HG02642 (cell line): ENCODE data around the gene ACACA.
"Not testable (repeated sequence)": the region's sequence is repeated elsewhere in the genome, so short reads cannot be mapped to it uniquely, and the experiment has no call there.

Source experiments
- ATAC-seq: cut with Tn5 transposase; IDR thresholded peaks from one replicate; pipeline ENCODE4 v1.9.1; 2021; ENCODE audit warnings: mild to moderate bottlenecking; ENCODE audit not compliant: unreplicated experiment, poor library complexity

The ACACA gene

DNA sequence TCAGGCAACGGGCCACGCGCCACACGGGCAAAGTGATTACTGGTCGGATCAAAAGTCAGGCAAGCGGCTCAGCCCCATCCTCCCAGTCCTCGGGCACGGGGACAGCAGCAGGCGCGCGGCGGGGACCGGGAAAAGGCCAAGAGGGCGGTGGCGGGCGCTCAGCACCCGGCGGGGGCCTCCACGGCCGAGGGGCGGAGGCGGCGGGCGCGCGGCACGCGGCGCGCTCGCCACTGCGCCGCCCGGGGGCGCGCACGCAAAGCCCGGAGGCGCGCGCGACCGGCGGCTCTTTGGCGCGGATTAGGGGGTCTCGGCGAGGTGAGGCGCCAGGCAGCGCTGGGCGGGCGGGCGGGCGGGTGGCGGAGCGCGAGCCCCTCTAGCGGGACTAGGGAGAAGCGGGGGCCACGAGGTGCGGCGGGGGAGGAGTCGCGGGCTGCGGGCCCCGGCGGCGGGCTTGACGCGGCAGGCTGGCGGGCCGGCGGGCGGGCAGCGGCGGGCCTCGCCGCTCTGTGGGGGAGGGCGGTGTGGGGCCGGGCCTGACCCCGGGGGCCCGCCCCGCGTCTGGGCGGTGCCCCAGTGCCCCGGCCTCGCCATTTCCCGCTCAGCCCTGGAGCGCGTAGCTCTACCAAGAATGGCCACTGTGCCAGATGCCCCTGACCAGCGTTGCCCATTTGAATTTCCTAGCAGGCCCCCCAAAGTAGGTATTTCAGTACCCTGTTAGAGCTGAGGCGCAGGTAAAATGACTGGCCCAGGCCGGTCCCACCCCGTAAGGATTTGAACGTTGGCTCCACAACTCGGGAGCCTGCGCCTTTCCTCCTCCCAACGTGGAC lies at the start of gene ACACA, which contains the start of gene TADA2A:
Gene ACACA, minus strand, starts transcription at position 202 of the 827 bp plus-strand sequence. CDS start 537 bp downstream, outside the sequence.
Gene TADA2A, plus strand, starts transcription at position 252 of the 827 bp plus-strand sequence. CDS start 4,480 bp downstream, outside the sequence.
- ATAC-seq = peak; percentile 87

DNA sequence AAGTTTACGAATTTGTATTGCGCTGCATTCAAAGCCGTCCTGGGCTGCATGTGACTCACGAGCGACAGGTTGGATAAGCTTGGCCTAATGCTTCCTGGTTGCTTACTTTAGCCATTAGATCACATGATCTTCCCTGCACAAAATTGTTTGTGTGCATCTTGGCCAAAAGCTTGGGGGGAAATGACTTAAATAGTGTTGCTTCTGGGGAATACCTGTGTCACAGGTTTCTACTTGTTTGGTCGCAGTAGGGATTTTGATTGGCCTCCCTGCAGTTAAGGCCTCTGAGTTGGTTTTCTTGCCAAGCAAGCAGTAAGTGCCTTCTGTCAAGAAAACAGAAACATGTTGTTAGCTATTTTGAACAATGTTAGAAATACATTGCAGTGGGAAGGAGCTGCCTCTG lies 43.5 kb upstream of the ACACA start:
- no peak for ATAC-seq

DNA sequence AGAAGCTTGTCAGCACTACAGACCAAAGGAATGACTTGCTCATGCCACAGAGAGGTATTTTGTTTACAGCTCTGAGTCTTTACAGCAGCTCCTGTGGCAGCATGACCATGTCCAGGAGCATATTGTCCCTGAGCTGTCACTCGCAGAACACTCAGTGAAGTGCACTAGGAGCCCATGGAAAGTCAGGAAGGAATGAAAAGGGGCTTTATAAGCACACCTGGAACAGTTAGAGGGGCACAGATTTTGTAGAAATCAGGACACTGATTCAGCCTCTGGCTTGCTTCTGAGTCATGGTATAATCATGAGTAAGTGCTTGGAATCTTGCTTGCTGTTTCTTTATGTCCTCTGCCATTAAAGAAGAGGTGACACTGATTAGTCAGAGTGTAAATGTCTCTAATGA lies 41.0 kb upstream of the ACACA start:
- ATAC-seq = no peak

DNA sequence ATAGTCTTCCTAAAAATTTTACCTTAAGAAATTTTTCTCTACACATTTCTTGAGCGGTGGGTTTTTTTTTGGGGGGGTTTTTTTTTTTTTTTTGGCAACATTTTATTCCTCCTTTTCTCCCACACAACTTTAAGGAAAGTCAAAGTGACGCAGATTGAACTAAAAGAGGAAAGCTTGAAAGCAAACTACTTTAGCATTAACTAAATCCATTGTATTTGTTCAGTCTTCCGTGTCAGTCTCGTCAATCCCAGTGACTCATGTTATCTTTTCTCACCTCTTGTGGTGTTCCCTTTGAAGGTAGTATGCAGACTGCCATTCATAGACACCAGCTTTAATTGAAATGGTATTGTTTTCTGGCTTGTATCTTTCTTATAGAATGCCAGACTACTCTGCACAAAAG lies 39.4 kb upstream of the ACACA start:
- ATAC-seq = no peak

DNA sequence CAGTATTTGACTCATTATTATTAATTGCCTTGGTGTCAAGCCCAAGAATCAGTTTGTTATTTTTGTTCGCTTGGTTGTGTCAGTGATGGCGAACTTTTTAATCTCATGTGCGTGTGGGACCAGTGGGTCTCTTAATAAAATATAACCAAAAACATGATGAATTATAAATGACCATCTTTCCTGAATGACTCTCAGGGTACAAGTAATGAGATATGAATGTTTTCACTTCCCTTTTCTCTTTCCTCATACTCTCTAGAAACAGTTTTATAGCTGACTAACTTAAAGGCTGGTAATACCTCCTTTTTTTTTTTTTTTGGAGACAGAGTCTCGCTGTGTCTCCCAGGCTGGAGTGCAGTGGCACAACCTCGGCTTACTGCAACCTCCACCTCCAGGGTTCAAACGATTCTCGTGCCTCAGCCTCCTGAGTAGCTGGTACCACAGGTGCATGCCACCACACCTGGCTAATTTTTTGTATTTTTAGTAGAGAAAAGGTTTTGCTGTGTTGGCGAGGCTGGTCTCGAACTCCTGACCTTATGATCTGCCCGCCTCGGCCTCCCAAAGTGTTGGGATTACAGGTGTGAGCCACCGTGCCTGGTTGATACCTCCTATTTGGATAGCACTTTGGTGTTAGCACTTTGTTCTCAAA lies 34.9 kb upstream of the ACACA start:
- not testable (repeated sequence) for ATAC-seq

DNA sequence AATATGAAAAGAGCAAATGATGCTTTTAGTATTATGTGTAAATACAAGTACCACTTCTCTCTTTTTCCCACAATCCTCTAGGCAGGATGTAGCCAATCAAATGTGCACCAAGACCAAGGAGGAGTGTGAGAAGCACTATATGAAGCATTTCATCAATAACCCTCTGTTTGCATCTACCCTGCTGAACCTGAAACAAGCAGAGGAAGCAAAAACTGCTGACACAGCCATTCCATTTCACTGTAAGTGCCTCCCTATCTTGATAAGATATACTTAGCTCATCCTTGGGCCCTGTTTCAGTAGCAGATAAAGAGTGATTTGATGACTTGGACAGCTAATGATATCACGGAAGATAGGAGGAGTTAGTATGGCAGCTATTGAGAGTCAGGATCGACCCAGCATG lies 33.8 kb upstream of the ACACA start:
- no peak for ATAC-seq

DNA sequence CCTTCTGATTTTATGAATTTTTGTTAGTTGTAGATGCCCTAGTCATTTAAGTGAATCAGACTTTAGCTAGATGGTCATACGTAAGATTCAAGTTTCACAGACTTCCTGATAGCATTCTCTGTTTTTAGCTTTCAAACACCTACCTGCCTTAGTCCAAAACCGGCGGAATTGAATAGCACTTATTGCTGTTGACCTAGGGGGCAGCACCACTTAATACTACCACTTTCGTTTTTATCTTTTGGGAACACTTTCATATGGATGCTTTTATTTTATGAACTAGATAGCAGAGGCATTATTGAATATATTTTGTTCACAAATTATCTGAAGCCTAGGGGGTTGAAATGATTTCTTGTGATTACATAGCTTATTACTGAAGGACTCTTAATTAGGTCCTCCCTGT lies 31.5 kb upstream of the ACACA start:
- ATAC-seq = no peak

DNA sequence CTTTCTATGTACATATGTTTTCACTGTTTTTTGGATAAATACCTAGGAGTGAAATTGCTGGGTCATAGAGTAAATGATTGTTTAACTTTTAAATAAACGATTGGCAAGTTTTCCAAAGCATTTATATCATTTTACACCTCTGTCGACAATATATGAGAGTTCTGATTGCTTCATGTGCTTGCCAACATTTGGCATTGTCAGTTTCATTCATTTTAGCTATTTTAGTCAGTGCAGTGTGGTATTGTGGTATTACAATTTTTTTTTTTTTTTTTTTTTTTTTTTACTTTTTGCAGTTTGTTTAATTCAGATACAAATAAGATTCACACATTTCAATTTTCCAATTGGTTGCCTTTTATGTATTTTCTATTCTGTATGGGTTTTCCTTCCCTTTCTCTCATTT lies 26.0 kb upstream of the ACACA start:
- no peak for ATAC-seq

DNA sequence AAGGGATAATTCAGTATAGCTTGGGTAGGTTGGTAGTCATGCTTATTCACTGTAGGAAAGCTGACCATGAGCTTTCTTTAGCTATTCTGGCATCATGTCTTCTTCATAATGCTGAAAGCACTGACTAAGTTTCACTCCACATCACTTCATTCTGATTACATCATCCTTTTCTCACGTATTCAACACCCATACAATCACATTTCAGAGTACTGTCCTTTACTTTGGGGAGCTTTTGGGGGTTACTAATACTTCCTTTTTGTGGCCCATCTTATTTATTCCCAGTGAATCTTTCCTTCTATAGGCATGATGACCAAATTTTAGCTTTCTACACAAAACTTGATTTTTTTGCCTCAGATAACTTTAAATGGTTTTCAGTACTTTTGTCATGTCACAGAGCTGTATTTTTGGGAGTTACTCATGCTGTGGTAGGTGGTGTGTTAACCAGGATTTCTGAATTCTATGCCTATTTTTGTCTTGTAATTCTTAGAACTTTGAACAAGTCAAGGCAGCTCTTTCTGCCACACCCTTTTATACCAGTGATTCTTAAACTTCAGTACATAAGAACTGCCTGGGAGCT lies 23.5 kb upstream of the ACACA start:
- no peak for ATAC-seq

DNA sequence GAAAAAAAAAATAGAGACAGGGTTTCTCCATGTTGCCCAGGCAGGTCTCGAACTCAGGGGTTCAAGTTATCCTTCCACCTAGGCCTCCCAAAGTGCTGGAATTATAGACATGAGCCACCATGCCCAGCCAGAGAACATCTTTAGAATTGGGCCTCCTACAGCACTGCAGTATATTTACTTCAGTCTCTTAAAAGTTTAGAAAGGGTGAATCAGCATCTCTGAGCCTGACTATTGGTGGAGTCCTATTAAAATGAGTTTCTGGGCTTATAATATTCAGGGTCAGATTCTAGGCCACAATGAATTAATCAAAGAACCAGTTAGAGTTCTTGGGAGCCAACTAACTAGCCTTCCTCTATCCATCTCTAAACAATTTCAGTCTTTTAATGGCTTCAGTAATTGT lies 22.8 kb upstream of the ACACA start:
- no peak for ATAC-seq

DNA sequence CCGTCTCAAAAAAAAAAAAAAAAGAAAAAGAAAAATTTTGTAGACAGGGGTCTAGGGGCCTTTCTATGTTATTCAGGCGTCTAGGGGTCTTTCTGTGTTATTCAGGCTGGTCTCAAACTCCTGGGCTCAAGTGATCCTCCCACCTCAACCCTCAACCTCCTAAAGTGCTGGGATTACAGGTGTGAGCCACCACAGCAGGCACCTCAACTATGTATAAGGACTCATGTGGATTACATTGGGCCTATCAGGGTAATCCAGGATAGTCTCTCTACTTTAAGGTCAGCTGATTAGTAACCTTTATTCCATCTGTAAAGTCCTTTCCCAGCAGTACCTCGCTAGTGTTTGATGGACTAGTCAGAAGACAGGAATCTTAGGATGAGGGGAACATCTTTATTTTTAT lies 22.4 kb upstream of the ACACA start:
- ATAC-seq = no peak

DNA sequence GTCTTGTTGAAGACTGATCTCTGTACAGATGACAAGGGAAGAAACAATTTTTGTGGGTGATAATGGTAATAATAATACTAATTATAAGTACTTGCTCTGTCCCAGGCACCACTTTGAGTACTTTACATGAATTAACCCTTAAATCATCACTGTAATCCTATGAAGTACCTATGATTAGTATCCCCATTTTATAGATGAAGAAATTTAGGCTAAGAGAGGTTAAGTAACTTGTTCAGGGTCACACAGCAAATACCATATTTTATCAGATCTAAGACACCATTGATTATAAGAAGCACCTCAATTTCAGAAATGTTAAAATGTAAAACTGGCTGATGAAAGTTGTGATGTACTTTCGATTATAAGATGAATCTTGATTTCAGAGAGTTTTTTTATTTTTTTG lies 18.6 kb upstream of the ACACA start:
- no peak for ATAC-seq

DNA sequence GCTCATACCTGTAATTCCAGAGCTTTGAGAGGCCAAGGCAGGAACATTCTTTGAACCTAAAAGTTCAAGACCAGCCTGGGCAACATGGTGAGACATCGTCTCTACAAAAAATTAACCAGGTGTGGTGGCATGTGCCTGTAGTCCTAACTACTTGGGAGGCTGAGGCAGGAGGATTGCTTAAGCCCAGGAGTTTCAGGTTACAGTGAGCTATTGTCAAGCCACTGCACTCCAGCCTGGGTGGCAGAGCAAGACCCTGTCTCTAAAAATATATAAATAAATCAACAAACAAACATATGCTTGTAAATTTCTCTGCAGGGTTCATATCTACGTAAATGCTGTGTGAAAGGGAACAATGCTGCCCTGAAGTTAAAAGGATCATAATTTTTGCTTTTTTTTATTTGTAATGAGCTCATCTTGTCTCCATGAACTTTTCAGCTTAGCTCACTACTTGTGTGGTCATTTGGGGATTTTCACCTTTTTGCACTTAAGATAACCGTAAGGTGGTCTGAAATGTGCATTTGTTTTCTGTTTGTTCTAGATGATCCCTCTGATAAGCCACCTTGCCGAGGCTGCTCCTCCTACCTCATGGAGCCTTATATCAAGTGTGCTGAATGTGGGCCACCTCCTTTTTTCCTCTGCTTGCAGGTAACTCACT lies 16.5 kb upstream of the ACACA start:
- no peak for ATAC-seq

DNA sequence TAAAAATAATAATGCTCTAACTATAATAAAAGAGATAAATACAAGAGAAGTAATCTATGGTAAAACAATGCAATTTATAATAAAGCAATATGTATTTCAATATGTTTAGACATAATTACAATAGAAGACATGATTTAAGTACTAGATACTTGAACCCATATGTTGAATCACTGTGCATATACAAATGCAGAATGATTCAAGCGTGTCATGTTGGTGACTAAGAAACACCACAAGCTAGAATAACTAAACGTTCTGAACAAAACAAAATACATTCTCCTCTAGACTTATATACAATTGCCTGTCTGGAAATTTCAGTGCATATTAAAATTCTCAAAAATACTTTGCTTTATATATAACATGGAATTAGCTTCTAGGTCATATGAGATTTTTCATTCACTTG lies 11.2 kb upstream of the ACACA start:
- ATAC-seq = no peak

DNA sequence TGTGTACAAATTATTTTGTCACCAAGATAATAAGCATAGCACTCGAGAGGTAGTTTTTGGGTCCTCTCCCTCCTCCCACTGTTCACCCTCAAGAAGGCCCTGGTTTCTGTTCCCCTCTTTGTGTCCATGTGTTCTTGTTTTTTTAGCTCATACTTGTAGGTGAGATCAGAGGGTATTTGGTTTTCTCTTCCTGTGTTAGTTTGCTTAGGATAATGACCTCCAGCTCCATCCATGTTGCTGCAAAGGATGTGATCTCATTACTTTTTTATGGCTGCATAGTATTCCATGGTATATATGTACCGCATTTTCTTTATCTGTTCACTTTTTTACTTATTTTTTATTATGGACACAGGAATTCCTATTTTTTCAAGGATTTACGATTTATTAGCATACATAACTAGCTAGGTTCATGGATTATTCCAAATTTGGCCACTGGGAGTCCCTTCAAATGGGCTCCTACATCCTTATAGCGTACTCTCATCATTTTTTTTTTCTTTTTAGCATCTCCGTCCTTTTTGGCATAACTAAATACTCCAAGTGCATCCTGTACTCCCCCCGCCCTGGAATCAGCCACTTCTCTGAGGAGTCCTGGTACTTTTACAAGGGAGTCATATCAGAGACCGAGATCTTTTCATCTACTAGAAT lies 7.4 kb upstream of the ACACA start:
- ATAC-seq = no peak

DNA sequence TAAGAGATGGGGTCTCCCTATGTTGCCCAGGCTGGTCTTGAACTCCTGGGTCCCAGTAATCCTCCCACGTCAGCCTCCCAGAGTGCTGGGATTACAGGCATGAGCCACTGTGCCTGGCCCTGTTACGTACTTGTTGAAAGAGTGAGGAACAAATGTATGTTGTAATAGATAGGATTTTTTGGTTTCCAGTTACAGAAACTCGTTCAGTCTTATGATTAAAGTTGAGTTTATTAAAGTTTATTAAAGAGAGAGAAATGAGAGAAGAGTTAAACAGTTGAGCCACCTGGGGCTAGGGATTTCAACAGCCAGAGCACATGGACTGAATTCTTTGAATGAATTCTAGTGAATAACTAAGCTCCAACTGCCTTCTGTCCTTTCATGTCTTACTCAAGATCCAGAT lies 3.7 kb upstream of the ACACA start:
- no peak for ATAC-seq

DNA sequence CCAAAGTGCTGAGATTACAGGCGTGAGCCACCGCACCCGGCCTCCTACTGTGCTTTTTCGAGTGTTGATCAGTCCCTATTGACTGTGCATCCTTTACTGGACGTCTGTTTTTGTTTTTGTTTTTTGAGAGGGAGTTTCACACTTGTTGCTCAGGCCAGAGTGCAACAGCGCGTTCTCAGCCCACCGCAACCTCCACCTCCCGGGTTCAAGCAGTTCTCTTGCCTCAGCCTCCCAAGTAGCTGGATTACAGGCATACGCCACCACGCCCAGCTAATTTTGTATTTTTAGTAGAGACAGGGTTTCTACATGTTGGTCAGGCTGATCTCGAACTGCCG lies 1.5 kb upstream of the ACACA start:
- not testable (repeated sequence) for ATAC-seq

DNA sequence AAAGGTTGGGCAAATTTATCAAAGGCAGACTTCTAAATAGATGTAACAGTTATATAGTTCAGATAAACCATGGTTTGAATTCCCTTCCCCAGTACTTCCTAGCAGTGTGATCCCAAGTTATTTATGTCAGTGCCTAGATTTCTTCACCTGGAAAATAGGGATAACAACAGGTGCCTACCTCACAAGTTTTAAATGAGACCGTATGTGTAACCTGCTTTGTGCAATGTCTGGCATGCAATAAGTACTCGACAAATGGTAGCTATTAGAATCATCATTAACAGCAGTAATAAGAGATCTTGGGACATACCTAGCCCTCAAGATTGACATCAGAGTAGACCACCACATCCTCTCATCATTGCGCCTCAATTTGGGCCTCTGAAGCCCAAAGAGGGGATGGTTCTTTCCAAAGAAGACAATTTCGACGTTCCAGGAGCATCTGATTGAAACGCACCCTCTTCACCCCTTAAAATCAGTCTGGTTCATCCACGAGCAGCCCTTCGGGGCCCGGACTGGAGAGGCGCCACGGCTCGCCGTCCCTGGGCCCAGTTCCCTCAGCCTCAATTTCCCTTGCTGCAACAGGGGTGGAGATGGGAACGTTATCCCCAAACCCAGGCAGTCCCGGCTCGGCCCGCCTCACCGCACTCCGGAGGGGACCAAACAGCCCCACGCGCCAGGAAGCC lies 541 bp downstream of the ACACA start:
- peak; percentile 29 for ATAC-seq

DNA sequence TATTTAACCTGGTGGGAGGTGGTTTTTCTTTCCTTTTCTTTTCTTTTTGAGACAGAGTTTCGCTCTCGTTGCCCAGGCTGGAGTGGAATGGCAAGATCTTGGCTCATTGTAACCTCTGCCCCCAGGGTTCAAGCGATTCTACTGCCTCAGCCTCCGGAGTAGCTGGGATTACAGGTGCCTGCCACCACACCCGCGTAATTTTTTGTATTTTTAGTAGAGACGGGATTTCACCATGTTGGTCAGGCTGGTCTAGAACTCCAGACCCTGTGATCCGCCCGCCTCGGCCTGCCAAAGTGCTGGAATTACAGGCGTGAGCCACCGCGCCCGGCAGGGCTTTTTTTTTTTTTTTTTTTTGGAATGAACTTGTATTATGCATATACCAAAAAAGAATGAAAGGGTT lies 1.1 kb downstream of the ACACA start:
- ATAC-seq = not testable (repeated sequence)

DNA sequence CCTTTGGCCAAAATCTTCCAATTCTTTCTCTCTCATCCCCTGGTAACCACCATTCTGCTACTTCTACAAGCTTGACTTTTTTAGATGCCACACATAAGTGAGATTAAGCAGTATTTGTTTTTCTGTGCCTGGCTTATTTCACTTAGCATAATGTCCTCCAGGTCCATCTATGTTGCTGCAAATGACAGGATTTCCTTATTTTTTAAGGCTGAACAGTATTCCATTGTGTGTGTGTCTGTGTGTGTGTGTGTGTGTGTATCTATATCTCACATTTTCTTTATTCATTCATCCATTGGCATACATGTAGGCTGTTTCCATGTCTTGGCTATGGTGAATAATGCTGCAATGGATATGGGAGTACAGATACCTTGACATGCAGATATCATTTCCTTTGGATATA lies 6.1 kb downstream of the ACACA start:
- no peak for ATAC-seq
